Daoy (cell line): ENCODE results near the gene FSTL4. TPM values are rescaled to one million over a fixed set of nuclear protein-coding genes. Genes with fewer than 3 reads are reported as not detected.
A peak's percentile ranks its signal among the peaks of the same experiment; 100 is the strongest.

Source experiments
- DNase-seq: peaks from one replicate; pipeline ENCODE4 v3.0.0-alpha.2; 2015; ENCODE audit warnings: low read depth
- total RNA-seq: library from RNA; depleted of rRNA; stranded (reverse); fragments of >200 nt; shearing (Covaris generic); gene quantifications from 2 replicates; pipeline ENCODE4 v1.2.3, GENCODE V29; 2014

FSTL4 gene
- total RNA-seq, 1 experiment from 2014 or later = 0.11 TPM

- DNase-seq = peak; percentile 72
Measured at GRCh38 chr5:133610489-133611356, 1.6 kb downstream of the FSTL4 start.

- no peak for DNase-seq
Measured at GRCh38 chr5:133607451-133607850, 4.9 kb downstream of the FSTL4 start.

- no peak for DNase-seq
Measured at GRCh38 chr5:133606835-133607234, 5.5 kb downstream of the FSTL4 start.

- DNase-seq = no peak
Measured at GRCh38 chr5:133605323-133605722, 7.0 kb downstream of the FSTL4 start.

- no peak for DNase-seq
Measured at GRCh38 chr5:133603711-133604110, 8.6 kb downstream of the FSTL4 start.

- DNase-seq = no peak
Measured at GRCh38 chr5:133602835-133603380, 9.4 kb downstream of the FSTL4 start.

GRCh38 chr5:133599600-133599999 lies 12.7 kb downstream of the FSTL4 start:
- DNase-seq = no peak

- no peak for DNase-seq
Measured at GRCh38 chr5:133599044-133599443, 13.3 kb downstream of the FSTL4 start.

- no peak for DNase-seq
Measured at GRCh38 chr5:133596049-133596448, 16.3 kb downstream of the FSTL4 start.

GRCh38 chr5:133595465-133595864 lies 16.9 kb downstream of the FSTL4 start:
- DNase-seq = no peak

- DNase-seq = no peak
Measured at GRCh38 chr5:133589286-133589685, 23.1 kb downstream of the FSTL4 start.

GRCh38 chr5:133582971-133583370 lies 29.4 kb downstream of the FSTL4 start:
- no peak for DNase-seq

GRCh38 chr5:133581918-133582317 lies 30.4 kb downstream of the FSTL4 start:
- DNase-seq = no peak

- DNase-seq = no peak
Measured at GRCh38 chr5:133581348-133581747, 31.0 kb downstream of the FSTL4 start.

GRCh38 chr5:133580618-133581017 lies 31.7 kb downstream of the FSTL4 start:
- no peak for DNase-seq

GRCh38 chr5:133579766-133580165 lies 32.6 kb downstream of the FSTL4 start:
- DNase-seq = no peak

GRCh38 chr5:133569347-133569746 lies 43.0 kb downstream of the FSTL4 start:
- DNase-seq = no peak

GRCh38 chr5:133565993-133566392 lies 46.3 kb downstream of the FSTL4 start:
- peak; percentile 30 for DNase-seq

- DNase-seq = no peak
Measured at GRCh38 chr5:133564921-133565565, 47.3 kb downstream of the FSTL4 start.

- no peak for DNase-seq
Measured at GRCh38 chr5:133562554-133562953, 49.8 kb downstream of the FSTL4 start.

GRCh38 chr5:133559960-133560359 lies 52.4 kb downstream of the FSTL4 start:
- no peak for DNase-seq

- DNase-seq = no peak
Measured at GRCh38 chr5:133556551-133556950, 55.8 kb downstream of the FSTL4 start.

- DNase-seq = no peak
Measured at GRCh38 chr5:133554279-133554678, 58.1 kb downstream of the FSTL4 start.
